Measurements from ENCODE around the gene KLF7. TPM values are rescaled to one million over a fixed set of nuclear protein-coding genes. Genes with fewer than 3 reads are reported as not detected.

The KLF7 gene
- polyA plus RNA-seq, 1 donor from 2014 or later: 31.5 TPM

- TF ChIP-seq EZH2 (IDR thresholded peaks at IDR 0.05; ENCODE audit: borderline replicate concordance, insufficient read depth, low read length, poor library complexity, severe bottlenecking) (no peak), TAF1 (IDR thresholded peaks at IDR 0.05; ENCODE audit: low read depth) (no peak), SMC3 (conservative IDR thresholded peaks at IDR 0.05; ENCODE audit: poor library complexity) (no peak), REST (IDR thresholded peaks at IDR 0.05; ENCODE audit: borderline replicate concordance) (no peak), EP300 (conservative IDR thresholded peaks at IDR 0.05; ENCODE audit: poor library complexity, severe bottlenecking) (no peak), POLR2AphosphoS5 (IDR thresholded peaks at IDR 0.05) (no peak), MXI1 (conservative IDR thresholded peaks at IDR 0.05; ENCODE audit: poor library complexity, severe bottlenecking) (no peak), RAD21 (conservative IDR thresholded peaks at IDR 0.05) (no peak), CTCF (IDR thresholded peaks at IDR 0.05; ENCODE audit: poor library complexity, severe bottlenecking) (no peak)
Measured at GRCh38 chr2:207153266-207153975, 12.3 kb downstream of the KLF7 start.

GRCh38 chr2:207151048-207151447 is 14.7 kb downstream of the KLF7 start:
- Histone ChIP-seq H2AFZ (ENCODE audit: low read depth, low read length) (no peak overlapping the region), H3K9ac (ENCODE audit: low read length) (peak overlapping the region; percentile 11), H3K9me3 (ENCODE audit: low read length) (no peaks in the 10 kb centered on the region), H3F3A (ENCODE audit: insufficient read depth, low read length, poor library complexity, severe bottlenecking) (no peaks in the 10 kb centered on the region), H3K4me3 (ENCODE audit: low read length) (peak overlapping the region; percentile 43), H3K27ac (ENCODE audit: low read length) (peak overlapping the region; percentile 22), H3K79me2 (replicated peaks; ENCODE audit: insufficient read depth, low read length) (peaks cover 100% of the 10 kb centered on the region), H4K20me1 (ENCODE audit: insufficient read depth) (peaks cover 78% of the 10 kb centered on the region), H3K36me3 (ENCODE audit: insufficient read depth, low read length) (peaks cover 8% of the 10 kb centered on the region), H3K4me2 (ENCODE audit: low read length) (peak overlapping the region; percentile 46), H3K9me2 (ENCODE audit: insufficient read depth, low read length) (no peaks in the 10 kb centered on the region), H3K27me3 (ENCODE audit: insufficient read depth, low read depth, low read length) (no peaks in the 10 kb centered on the region)
- TF ChIP-seq POLR2AphosphoS5 (IDR thresholded peaks at IDR 0.05) (no peak), SMC3 (conservative IDR thresholded peaks at IDR 0.05; ENCODE audit: poor library complexity) (no peak), CTCF (IDR thresholded peaks at IDR 0.05; ENCODE audit: poor library complexity, severe bottlenecking) (no peak), TAF1 (IDR thresholded peaks at IDR 0.05; ENCODE audit: low read depth) (no peak)

More at GRCh38 chr2:207153266-207153975, 12.3 kb downstream of the KLF7 start:
- H3K9ac ChIP-seq (ENCODE audit: low read length): no peak overlapping the region
- H2AFZ ChIP-seq (ENCODE audit: low read depth, low read length): no peak overlapping the region
- no peaks in the 10 kb centered on the region for H3K9me3 ChIP-seq (ENCODE audit: low read length)
- peaks cover 100% of the 10 kb centered on the region for H3K79me2 ChIP-seq (replicated peaks; ENCODE audit: insufficient read depth, low read length)
- H3K27me3 ChIP-seq (ENCODE audit: insufficient read depth, low read depth, low read length): no peaks in the 10 kb centered on the region
- H3K9me2 ChIP-seq (ENCODE audit: insufficient read depth, low read length): no peaks in the 10 kb centered on the region
- H3K4me2 ChIP-seq (ENCODE audit: low read length): peak overlapping the region; percentile 46
- no peaks in the 10 kb centered on the region for H3K36me3 ChIP-seq (ENCODE audit: insufficient read depth, low read length)
- peak overlapping the region; percentile 43 for H3K4me3 ChIP-seq (ENCODE audit: low read length)
- no peaks in the 10 kb centered on the region for H3F3A ChIP-seq (ENCODE audit: insufficient read depth, low read length, poor library complexity, severe bottlenecking)
- peak overlapping the region; percentile 21 for H3K27ac ChIP-seq (ENCODE audit: low read length)
- H4K20me1 ChIP-seq (ENCODE audit: insufficient read depth): peaks cover 83% of the 10 kb centered on the region
